ENCODE measurements around the gene FGG.

GRCh38 chr4:154660052-154660451 lies 47.6 kb upstream of the FGG start:
- no peak for TF ChIP-seq POLR2AphosphoS5 (IDR thresholded peaks at IDR 0.05)
- TF ChIP-seq POLR2A (IDR thresholded peaks at IDR 0.05), result no peak
- TF ChIP-seq, protein P1, sequence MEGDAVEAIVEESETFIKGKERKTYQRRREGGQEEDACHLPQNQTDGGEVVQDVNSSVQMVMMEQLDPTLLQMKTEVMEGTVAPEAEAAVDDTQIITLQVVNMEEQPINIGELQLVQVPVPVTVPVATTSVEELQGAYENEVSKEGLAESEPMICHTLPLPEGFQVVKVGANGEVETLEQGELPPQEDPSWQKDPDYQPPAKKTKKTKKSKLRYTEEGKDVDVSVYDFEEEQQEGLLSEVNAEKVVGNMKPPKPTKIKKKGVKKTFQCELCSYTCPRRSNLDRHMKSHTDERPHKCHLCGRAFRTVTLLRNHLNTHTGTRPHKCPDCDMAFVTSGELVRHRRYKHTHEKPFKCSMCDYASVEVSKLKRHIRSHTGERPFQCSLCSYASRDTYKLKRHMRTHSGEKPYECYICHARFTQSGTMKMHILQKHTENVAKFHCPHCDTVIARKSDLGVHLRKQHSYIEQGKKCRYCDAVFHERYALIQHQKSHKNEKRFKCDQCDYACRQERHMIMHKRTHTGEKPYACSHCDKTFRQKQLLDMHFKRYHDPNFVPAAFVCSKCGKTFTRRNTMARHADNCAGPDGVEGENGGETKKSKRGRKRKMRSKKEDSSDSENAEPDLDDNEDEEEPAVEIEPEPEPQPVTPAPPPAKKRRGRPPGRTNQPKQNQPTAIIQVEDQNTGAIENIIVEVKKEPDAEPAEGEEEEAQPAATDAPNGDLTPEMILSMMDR (IDR thresholded peaks at IDR 0.05), result no peak

Data from stomach (tissue), 4 donors.